Liver (tissue), 9 donors: Measurements from ENCODE around the gene TBC1D22B. TPM values are rescaled to one million over a fixed set of nuclear protein-coding genes. Genes with fewer than 3 reads are reported as not detected.

Source experiments
- DNase-seq: peaks from one replicate; pipeline ENCODE4 v3.0.0-alpha.2; 2017; ENCODE audit warnings: low spot score
- H3K27ac ChIP-seq, 2 donors: one replicate each; pipeline ENCODE4 v1.7.0; 2013; ENCODE audit warnings: inconsistent platforms in 2 of 2, low read length in 2 of 2, control low read depth in 1 of 2, low read depth in 1 of 2, mild to moderate bottlenecking in 1 of 2
- H3K27me3 ChIP-seq, 4 donors: one replicate each; pipeline versions ENCODE4 v1.6.1 to v1.7.0; 2013; ENCODE audit warnings: low read length in 3 of 4, inconsistent platforms in 1 of 4, mild to moderate bottlenecking in 1 of 4, moderate library complexity in 1 of 4; ENCODE audit not compliant: control insufficient read depth in 4 of 4, insufficient read depth in 4 of 4
- H3K36me3 ChIP-seq, 4 donors: one replicate each; pipeline versions ENCODE4 v1.6.1 to v1.7.0; 2013; ENCODE audit warnings: low read length in 3 of 4, mild to moderate bottlenecking in 3 of 4, low read depth in 1 of 4, moderate library complexity in 1 of 4; ENCODE audit not compliant: control insufficient read depth in 4 of 4, insufficient read depth in 3 of 4
- H3K4me1 ChIP-seq, 4 donors: one replicate each; pipeline versions ENCODE4 v1.6.1 to v1.7.0; 2013; ENCODE audit warnings: low read length in 3 of 4, mild to moderate bottlenecking in 3 of 4, moderate library complexity in 1 of 4; ENCODE audit not compliant: control insufficient read depth in 4 of 4, insufficient read depth in 4 of 4
- H3K4me3 ChIP-seq, 3 donors: one replicate each; pipeline versions ENCODE4 v1.6.1 to v1.7.0; 2013; ENCODE audit warnings: low read length in 3 of 3, control low read depth in 1 of 3, low read depth in 1 of 3, mild to moderate bottlenecking in 1 of 3
- H3K9ac ChIP-seq, 2 donors: one replicate each; pipeline ENCODE4 v1.7.0; 2013; ENCODE audit warnings: low read length in 2 of 2, mild to moderate bottlenecking in 2 of 2, moderate library complexity in 2 of 2, control low read depth in 1 of 2, low read depth in 1 of 2
- H3K9me3 ChIP-seq, 4 donors: one replicate each; pipeline versions ENCODE4 v1.6.1 to v1.7.0; 2013; ENCODE audit warnings: low read length in 3 of 4; ENCODE audit not compliant: control insufficient read depth in 4 of 4
- ATF3 ChIP-seq: IDR thresholded peaks from 2 replicates; pipeline ENCODE4 v1.6.1; 2016; ENCODE audit warnings: antibody characterized with exemption
- CTCF ChIP-seq: fragments of 150-350 bp; IDR thresholded peaks from 2 replicates; pipeline ENCODE4 v1.5.1; 2017; ENCODE audit warnings: improper control_type of control experiment, low read depth, low read length; ENCODE audit not compliant: missing input control
- EGR1 ChIP-seq, 2 donors: IDR thresholded peaks; 2 replicates each; pipeline ENCODE4 v1.6.1; 2016 to 2018; ENCODE audit warnings: antibody characterized with exemption in 2 of 2, low read depth in 2 of 2
- FOXA1 ChIP-seq: IDR thresholded peaks from 2 replicates; pipeline ENCODE4 v1.6.1; 2016; ENCODE audit warnings: antibody characterized with exemption
- FOXA2 ChIP-seq: IDR thresholded peaks from 2 replicates; pipeline ENCODE4 v1.6.1; 2016; ENCODE audit warnings: antibody characterized with exemption
- GABPA ChIP-seq, 2 donors: IDR thresholded peaks in 1 of 2; conservative IDR thresholded peaks in 1 of 2; 2 replicates each; pipeline ENCODE4 v1.6.1; 2016; ENCODE audit warnings: antibody characterized with exemption in 2 of 2, mild to moderate bottlenecking in 1 of 2, moderate library complexity in 1 of 2
- HNF4A ChIP-seq, 2 donors: conservative IDR thresholded peaks; 2 replicates each; pipeline ENCODE4 v1.6.1; 2016; ENCODE audit warnings: antibody characterized with exemption in 2 of 2, mild to moderate bottlenecking in 2 of 2
- HNF4G ChIP-seq: IDR thresholded peaks from 2 replicates; pipeline ENCODE4 v1.6.1; 2016; ENCODE audit warnings: antibody characterized with exemption
- JUND ChIP-seq, 2 donors: IDR thresholded peaks; 2 replicates each; pipeline ENCODE4 v1.6.1; 2016; ENCODE audit warnings: antibody characterized with exemption in 2 of 2
- MAX ChIP-seq: IDR thresholded peaks from 2 replicates; pipeline ENCODE4 v1.6.1; 2016; ENCODE audit warnings: antibody characterized with exemption
- NR2F2 ChIP-seq: IDR thresholded peaks from 2 replicates; pipeline ENCODE4 v1.6.1; 2016; ENCODE audit warnings: antibody characterized with exemption
- RAD21 ChIP-seq, 2 donors: IDR thresholded peaks; 2 replicates each; pipeline ENCODE4 v1.6.1; 2016; ENCODE audit warnings: antibody characterized with exemption in 2 of 2, mild to moderate bottlenecking in 2 of 2
- REST ChIP-seq: IDR thresholded peaks from 2 replicates; pipeline ENCODE4 v1.6.1; 2016; ENCODE audit warnings: antibody characterized with exemption, mild to moderate bottlenecking
- RXRA ChIP-seq, 2 donors: IDR thresholded peaks; 2 replicates each; pipeline ENCODE4 v1.6.1; 2017 to 2018; ENCODE audit warnings: antibody characterized with exemption in 2 of 2, mild to moderate bottlenecking in 1 of 2
- SP1 ChIP-seq: IDR thresholded peaks from 2 replicates; pipeline ENCODE4 v1.6.1; 2018; ENCODE audit warnings: antibody characterized with exemption, mild to moderate bottlenecking
- TAF1 ChIP-seq: conservative IDR thresholded peaks from 2 replicates; pipeline ENCODE4 v1.6.1; 2016; ENCODE audit warnings: antibody characterized with exemption, mild to moderate bottlenecking
- YY1 ChIP-seq: IDR thresholded peaks from 2 replicates; pipeline ENCODE4 v1.6.1; 2016; ENCODE audit warnings: antibody characterized with exemption, mild to moderate bottlenecking
- ZBTB33 ChIP-seq: IDR thresholded peaks from 2 replicates; pipeline ENCODE4 v1.6.1; 2016; ENCODE audit warnings: antibody characterized with exemption
- WGBS: extraction: QIAGEN DNeasy Blood & Tissue Kit; methylation state at CpG from one replicate; pipeline ENCODE4 v1.1.7; 2013; 5-methylcytosine and 5-hydroxymethylcytosine counted together
- polyA plus RNA-seq, 2 donors: library from polyadenylated mRNA; stranded (reverse) in 1 of 2; unstranded in 1 of 2; fragments of 200-250 nt in 1 of 2; fragments of >200 nt in 1 of 2; fragmentation: Nextera tagmentation in 1 of 2; extraction: Ambion mirVana in 1 of 2; gene quantifications; one replicate each; pipeline versions ENCODE4 v1.2.1 to v1.2.3, GENCODE V29; 2013 to 2015
- total RNA-seq, 2 donors: library from RNA; depleted of rRNA; stranded (reverse); fragments of >200 nt; gene quantifications; one replicate each; pipeline ENCODE4 v1.2.3, GENCODE V29; 2014
- donor health status: healthy.
- donor health status: healthy.
- donor health status: healthy.
- donor health status: healthy.
- donor health status: healthy.

TBC1D22B gene
- total and polyA plus RNA-seq, 4 donors: 1.4 to 10.7 (median 1.9) TPM

GRCh38 chr6:37277001-37277409, 19.4 kb downstream of the TBC1D22B start:
- no peak overlapping the region for H3K4me3 ChIP-seq
- H3K4me1 ChIP-seq: peaks cover 7 to 29% (median 28%) of the 10 kb centered on the region in 4 donors
- H3K27ac ChIP-seq: no peak overlapping the region
- DNase-seq: no peak
- H3K9ac ChIP-seq: no peak overlapping the region
- TF ChIP-seq HNF4A (conservative IDR thresholded peaks at IDR 0.05) (peak; percentile 38 to 60), RAD21 (IDR thresholded peaks at IDR 0.05) (no peak), YY1 (peak; percentile 17), JUND (IDR thresholded peaks at IDR 0.05) (peak in 1 of 2 donors; percentile 31), RXRA (IDR thresholded peaks at IDR 0.05) (peak; percentile 20 to 56)
- no peaks in the 10 kb centered on the region for H3K9me3 ChIP-seq
- WGBS: 45% methylated on average over 6 of the region's 6 CpGs
- H3K27me3 ChIP-seq: no peaks in the 10 kb centered on the region
- H3K36me3 ChIP-seq: no peaks in the 10 kb centered on the region

GRCh38 chr6:37279366-37280134, 22.0 kb downstream of the TBC1D22B start:
- peaks cover 10 to 45% (median 43%) of the 10 kb centered on the region in 4 donors for H3K4me1 ChIP-seq
- DNase-seq: no peak
- peak in 1 of 2 donors; percentile 32 for TF ChIP-seq GABPA (IDR thresholded peaks at IDR 0.05 in 1 of 2, conservative IDR thresholded peaks at IDR 0.05 in 1 of 2)
- TF ChIP-seq EGR1 (IDR thresholded peaks at IDR 0.05; ENCODE audit: low read depth in 2 of 2): peak in 1 of 2 donors; percentile 47
- no peak for TF ChIP-seq FOXA2
- peak; percentile 29 for TF ChIP-seq NR2F2
- peak; percentile 59 to 77 for TF ChIP-seq JUND (IDR thresholded peaks at IDR 0.05)
- peak; percentile 44 to 53 for TF ChIP-seq RAD21 (IDR thresholded peaks at IDR 0.05)
- no peak for TF ChIP-seq TAF1
- peak; percentile 71 for TF ChIP-seq MAX
- TF ChIP-seq ATF3: peak; percentile 66
- TF ChIP-seq HNF4G: peak; percentile 46
- TF ChIP-seq FOXA1: peak; percentile 26
- peak; percentile 41 for TF ChIP-seq ZBTB33
- TF ChIP-seq CTCF: no peak
- TF ChIP-seq SP1: peak; percentile 78
- TF ChIP-seq RXRA (IDR thresholded peaks at IDR 0.05): peak; percentile 63 to 82
- TF ChIP-seq HNF4A (conservative IDR thresholded peaks at IDR 0.05): peak; percentile 67 to 75
- TF ChIP-seq REST: peak; percentile 49
- TF ChIP-seq YY1: peak; percentile 64
- no peaks in the 10 kb centered on the region for H3K9me3 ChIP-seq
- no peak overlapping the region for H3K4me3 ChIP-seq
- H3K27ac ChIP-seq: peak overlapping the region; percentile 75 to 86
- H3K36me3 ChIP-seq: peaks cover 0 to 3% (median 2%) of the 10 kb centered on the region in 4 donors
- 55% methylated on average over 9 of the region's 9 CpGs for WGBS
- no peaks in the 10 kb centered on the region for H3K27me3 ChIP-seq
- H3K9ac ChIP-seq: no peak overlapping the region
